GM18909 (cell line): Measurements from ENCODE around the gene KCNH1.

ENCODE experiments used
- ATAC-seq: cut with Tn5 transposase; IDR thresholded peaks from one replicate; pipeline ENCODE4 v1.9.1; 2021; ENCODE audit warnings: mild to moderate bottlenecking; ENCODE audit not compliant: unreplicated experiment, poor library complexity

Gene KCNH1

DNA sequence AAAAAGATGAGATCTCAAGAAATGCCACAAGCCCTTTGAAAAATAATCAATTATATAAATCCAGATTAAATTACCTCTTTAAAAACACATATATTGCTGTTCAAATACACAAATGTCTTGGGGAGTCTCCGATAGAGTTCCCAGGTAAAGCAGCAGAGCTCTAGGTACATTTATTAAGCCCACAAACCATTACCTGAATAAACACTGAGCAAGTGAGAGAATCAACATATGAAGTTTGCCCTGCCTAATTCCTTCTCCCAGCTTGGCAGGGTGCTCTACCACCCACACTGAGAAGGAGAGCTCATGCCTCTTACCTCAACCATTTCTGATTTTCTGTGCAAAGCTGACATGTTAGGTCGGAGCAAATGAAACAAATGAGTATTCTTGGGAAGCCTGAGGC is 402.4 kb downstream of the KCNH1 start:
- ATAC-seq, result no peak

- ATAC-seq, result no peak
These were observed 402.8 kb downstream of the KCNH1 start for GRCh38 chr1:210731193-210731592.

DNA sequence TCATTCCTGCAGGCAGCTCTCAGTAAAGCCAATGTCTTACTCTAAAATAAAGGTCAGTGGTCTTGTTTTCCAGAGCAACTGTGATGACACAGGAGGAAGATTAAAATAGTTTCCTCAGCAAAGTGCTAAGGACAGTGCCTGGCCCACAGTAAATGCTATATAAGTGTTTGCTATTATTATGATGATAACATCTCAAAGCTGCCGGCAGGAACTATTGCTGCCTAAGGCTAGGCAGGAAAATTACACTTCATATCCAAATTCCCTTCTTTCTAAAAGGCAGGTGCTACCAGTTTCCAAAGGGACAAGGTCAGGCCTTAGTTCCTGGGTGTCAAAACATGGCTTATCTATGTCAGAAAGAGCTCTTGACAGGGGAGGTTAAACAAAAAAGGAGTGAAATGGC is 403.9 kb downstream of the KCNH1 start:
- no peak for ATAC-seq

GRCh38 chr1:210728437-210729149 is 405.4 kb downstream of the KCNH1 start:
- ATAC-seq, result no peak

DNA sequence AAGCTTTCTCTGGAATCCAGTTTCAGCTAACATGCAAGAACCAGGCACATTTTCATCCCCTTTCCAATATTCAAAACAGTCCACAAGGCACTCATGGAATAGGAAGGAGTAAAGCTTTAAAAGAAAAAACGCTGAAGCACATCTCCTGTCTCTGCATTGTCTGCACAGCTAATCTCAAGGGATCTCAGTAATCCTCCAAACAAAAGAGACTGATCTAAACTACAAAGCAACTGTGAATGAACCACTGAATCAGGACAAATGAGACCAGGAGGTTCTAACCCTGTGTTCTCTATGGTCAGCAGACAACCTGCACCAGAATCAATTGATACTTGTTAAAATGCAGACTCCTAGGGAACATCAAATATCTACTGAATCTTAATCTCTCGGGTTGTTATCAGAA is 406.2 kb downstream of the KCNH1 start:
- ATAC-seq, result no peak

DNA sequence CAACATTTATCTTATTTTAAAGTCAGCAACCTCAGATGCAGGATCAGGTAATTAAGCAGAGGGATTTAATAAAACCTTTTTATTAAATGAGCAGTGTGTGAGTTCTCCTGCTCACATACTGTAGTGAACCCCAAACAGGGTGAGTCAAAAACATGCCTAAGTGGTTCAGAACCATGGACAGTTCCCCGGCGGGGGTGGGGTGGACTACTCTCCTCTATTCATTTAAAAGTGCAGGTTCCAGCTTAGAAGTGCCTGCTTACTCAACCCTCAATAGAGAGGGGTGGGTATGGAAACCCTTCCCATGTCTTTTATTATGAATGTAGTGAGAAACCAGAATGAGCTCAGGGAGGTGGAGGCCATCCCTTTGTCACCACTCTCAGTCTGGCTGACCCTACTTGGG is 407.3 kb downstream of the KCNH1 start:
- no peak for ATAC-seq

DNA sequence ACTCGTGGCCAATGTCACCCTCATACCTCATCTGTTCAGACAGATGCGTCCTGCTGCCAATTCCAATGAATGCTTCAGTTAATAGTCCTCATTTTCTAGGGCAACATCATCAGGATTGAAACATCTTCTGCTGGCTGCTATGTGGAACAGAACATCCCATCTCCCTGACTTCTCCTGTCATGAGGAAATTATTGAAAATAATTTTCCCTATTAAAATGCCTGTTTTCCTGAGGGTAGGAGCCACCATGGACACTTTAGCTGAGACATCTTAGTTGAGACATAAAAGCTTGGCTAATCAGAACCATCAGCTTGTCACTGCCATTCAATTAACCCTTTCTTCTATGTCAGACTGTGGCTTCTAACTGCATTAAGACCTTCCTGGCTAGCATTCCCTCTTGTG is 409.2 kb downstream of the KCNH1 start:
- no peak for ATAC-seq

- ATAC-seq, result no peak
These were observed 410.3 kb downstream of the KCNH1 start for GRCh38 chr1:210723646-210724045.

DNA sequence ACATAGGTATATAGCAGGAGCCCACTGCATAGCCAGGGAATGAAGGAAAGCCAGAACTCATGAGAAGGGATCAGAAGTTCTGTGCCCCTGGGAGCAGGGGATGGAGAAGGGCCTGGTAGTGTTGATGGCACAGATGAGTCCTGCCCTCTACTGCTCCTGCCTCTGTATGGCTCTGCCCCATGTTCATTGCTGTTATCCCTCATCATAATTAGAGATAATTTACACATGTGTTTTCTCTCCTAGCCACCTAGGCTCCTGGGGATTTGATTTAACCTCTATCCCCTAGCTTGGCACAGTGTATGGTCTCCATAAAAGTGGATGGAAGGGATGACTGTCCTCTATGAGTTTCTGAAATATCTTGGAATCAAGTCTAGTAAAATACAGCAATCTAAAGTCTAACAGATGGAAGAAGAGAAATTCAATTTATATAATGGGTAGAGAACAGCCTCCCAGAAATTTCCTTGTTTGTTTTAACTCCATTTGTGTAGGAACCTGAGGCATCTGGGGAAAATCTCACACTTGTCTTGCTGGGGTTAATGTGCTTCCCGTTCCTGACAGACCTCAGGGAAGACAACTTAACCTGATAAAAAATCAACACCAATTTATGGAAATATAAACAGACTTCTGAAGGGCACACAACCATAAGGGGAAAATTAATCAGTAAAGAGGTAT is 411.4 kb downstream of the KCNH1 start:
- ATAC-seq, result no peak

- ATAC-seq, result no peak
These were observed 418.9 kb downstream of the KCNH1 start for GRCh38 chr1:210715072-210715471.

DNA sequence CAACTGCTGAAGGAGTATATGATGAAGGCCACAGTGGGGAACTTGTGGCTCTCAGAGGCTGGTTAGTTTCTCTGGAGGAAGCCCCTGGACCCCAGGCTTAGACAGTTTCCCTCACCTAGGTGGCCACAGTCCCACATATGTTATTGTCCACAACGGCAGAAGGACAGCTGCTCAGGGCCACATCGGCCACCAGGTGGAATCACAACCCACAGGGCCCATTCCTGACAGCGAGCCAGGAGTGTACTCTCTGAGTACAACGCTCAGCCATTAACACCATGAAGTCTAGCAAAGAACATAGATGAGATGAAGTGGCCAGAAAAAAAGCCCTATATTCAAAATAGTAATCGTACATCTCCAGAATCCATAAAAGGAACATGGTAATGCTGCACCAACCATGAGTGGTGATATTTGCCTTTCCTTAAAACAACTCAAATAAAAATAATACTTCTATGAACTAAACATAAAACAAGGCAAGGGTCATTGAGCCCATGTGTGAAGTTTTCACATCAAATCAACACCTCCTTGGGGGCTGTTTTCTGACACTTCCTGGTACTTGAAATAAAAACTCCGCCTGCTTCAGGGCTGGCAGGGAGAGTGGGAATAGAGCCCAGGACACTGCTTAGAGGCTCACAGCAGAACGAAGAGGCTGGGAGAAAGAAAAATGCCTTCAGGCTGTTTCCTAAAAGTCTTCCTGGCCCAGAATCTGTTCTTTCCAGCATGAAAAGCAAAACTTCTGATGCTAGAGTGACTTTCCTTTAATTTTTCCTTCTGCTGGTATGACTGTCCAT is 421.9 kb downstream of the KCNH1 start:
- ATAC-seq, result no peak

- ATAC-seq, result no peak
These were observed 424.2 kb downstream of the KCNH1 start for GRCh38 chr1:210709701-210710100.

- ATAC-seq, result no peak
These were observed 426.4 kb downstream of the KCNH1 start for GRCh38 chr1:210707300-210708240.

DNA sequence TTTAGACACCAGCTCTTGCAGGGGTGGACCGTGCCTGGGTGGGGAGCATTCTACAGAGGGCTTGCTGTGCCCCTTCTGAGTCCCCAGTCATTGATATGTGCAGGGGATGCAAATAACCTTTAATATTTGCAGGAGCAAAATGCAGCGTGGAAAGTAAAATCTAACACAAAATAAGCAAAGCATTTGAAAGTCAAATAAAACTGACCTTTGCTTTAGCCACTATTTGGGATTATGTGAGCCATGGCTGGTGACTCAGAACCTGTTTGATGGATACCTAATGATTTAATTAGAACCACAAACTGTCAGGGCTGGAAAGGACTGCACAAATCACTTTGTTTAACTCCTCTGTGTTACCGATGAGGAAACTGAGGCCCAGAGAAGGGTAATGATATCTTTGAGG is 427.7 kb downstream of the KCNH1 start:
- ATAC-seq, result no peak

DNA sequence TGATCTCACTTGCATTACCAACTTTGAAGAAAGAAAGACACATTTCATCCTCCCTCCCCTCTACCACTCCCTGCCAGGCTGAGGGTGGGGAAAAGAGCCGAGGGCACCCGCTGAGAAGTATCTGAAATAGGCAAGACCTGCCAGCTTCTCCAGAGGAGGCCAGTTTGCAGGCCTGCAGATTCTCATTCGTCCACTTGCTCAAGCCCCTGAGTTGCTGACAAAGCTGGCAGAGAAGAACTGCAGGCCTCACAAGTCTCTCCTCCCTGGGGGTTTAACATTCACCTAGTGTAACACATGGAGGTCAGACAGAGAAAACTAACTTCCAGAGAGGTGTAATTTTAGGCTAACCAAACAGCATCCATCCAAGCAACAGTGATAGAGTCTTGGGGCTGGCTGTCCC is 428.9 kb downstream of the KCNH1 start:
- ATAC-seq, result no peak

DNA sequence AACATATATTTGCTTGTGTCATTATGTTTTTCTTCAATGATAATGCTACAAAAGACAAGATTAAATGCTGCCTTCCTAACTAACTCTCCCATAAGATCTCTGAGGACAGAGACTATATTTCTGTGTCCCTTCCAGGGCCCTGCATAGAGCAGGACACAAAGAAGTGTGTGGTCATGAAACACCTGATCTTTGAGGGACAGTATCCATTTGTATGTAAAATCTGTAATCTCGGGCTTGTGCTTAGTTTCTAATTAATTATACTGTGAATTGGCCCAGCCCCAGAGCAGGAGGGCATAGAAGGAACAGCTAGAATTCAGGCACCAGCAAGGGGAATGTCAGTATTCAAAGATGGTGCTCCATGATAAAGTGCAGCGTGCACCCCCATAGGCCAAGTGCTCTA is 430.4 kb downstream of the KCNH1 start:
- ATAC-seq, result no peak

GRCh38 chr1:210702506-210702905 is 431.4 kb downstream of the KCNH1 start:
- ATAC-seq, result no peak

- ATAC-seq, result no peak
These were observed 433.4 kb downstream of the KCNH1 start for GRCh38 chr1:210700511-210700910.

DNA sequence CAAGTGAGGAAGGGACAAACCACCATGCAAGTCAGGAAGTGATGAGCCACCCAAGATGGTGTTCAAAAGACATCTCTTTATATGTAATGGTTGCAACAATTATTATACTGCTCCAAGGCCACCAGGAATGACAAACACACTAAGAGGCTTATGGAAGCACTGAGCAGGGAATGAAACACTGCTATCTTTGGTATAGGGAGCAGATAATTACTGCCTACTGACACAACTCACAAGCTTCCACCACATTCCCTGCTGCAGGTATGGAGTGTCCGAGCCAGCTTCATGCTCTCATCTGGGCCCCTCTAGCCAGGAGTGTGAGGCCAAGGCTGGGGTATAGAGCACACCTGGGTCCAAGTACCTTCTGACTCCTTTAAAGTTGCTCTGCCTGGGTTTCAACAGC is 433.9 kb downstream of the KCNH1 start:
- ATAC-seq, result no peak

- ATAC-seq, result no peak
These were observed 435.3 kb downstream of the KCNH1 start for GRCh38 chr1:210698661-210699060.
